Astrocyte (in vitro differentiated cells and primary cell): Measurements from ENCODE around the gene CDC42BPA. TPM values are rescaled to one million over a fixed set of nuclear protein-coding genes. Genes with fewer than 3 reads are reported as not detected.

Source experiments
- DNase-seq: peaks from one replicate; pipeline ENCODE4 v3.0.0-alpha.2; 2010; ENCODE audit warnings: low read depth
- FAIRE-seq: peaks from 2 replicates; lab custom pipeline; 2011; peaks lifted over from hg19 to GRCh38; lab: Jason Lieb, UNC
- H2AFZ ChIP-seq: 2 replicates; pipeline ENCODE4 v1.6.0; 2012; ENCODE audit warnings: low read depth, low read length, inconsistent platforms
- H3K27ac ChIP-seq: 2 replicates; pipeline ENCODE4 v1.5.1; 2011; ENCODE audit warnings: low read depth, low read length, inconsistent platforms
- H3K27me3 ChIP-seq: 2 replicates; pipeline ENCODE4 v1.6.0; 2011; ENCODE audit warnings: low read length, inconsistent platforms; ENCODE audit not compliant: insufficient read depth
- H3K36me3 ChIP-seq: 2 replicates; pipeline ENCODE4 v1.5.1; 2011; ENCODE audit warnings: low read length, inconsistent platforms; ENCODE audit not compliant: insufficient read depth
- H3K4me1 ChIP-seq: 2 replicates; pipeline ENCODE4 v1.5.1; 2011; ENCODE audit warnings: low read length, inconsistent platforms; ENCODE audit not compliant: insufficient read depth
- H3K4me2 ChIP-seq: 2 replicates; pipeline ENCODE4 v1.6.0; 2012; ENCODE audit warnings: low read length, inconsistent platforms
- H3K4me3 ChIP-seq: 2 replicates; pipeline ENCODE4 v1.5.1; 2011; ENCODE audit warnings: low read depth, mild to moderate bottlenecking, low read length, inconsistent platforms; ENCODE audit not compliant: insufficient read depth
- H3K79me2 ChIP-seq: 2 replicates; pipeline ENCODE4 v1.6.0; 2012; ENCODE audit warnings: mild to moderate bottlenecking, low read length, inconsistent platforms; ENCODE audit not compliant: insufficient read depth
- H3K9ac ChIP-seq: 2 replicates; pipeline ENCODE4 v1.6.0; 2012; ENCODE audit warnings: mild to moderate bottlenecking, low read length, inconsistent platforms
- H3K9me3 ChIP-seq: 2 replicates; pipeline ENCODE4 v1.5.1; 2012; ENCODE audit warnings: low read depth, mild to moderate bottlenecking, low read length, inconsistent platforms; ENCODE audit not compliant: insufficient read depth
- H4K20me1 ChIP-seq: 2 replicates; pipeline ENCODE4 v1.6.0; 2012; ENCODE audit warnings: low read length, inconsistent platforms; ENCODE audit not compliant: insufficient read depth
- H3K27ac Mint-ChIP-seq: one replicate; pipeline ENCODE4 v1.8.0; 2021; ENCODE audit warnings: mild to moderate bottlenecking, mixed read lengths; ENCODE audit not compliant: unreplicated experiment
- H3K27me3 Mint-ChIP-seq: one replicate; pipeline ENCODE4 v1.8.0; 2021; ENCODE audit warnings: low read depth, mixed read lengths; ENCODE audit not compliant: unreplicated experiment
- H3K36me3 Mint-ChIP-seq: one replicate; pipeline ENCODE4 v1.8.0; 2021; ENCODE audit warnings: low read depth, mixed read lengths; ENCODE audit not compliant: unreplicated experiment
- H3K4me1 Mint-ChIP-seq: one replicate; pipeline ENCODE4 v1.8.0; 2021; ENCODE audit warnings: low read depth, mixed read lengths; ENCODE audit not compliant: unreplicated experiment
- H3K4me3 Mint-ChIP-seq: one replicate; pipeline ENCODE4 v1.8.0; 2021; ENCODE audit warnings: mild to moderate bottlenecking, moderate library complexity, mixed read lengths; ENCODE audit not compliant: unreplicated experiment
- H3K9me3 Mint-ChIP-seq: one replicate; pipeline ENCODE4 v1.8.0; 2021; ENCODE audit warnings: mild to moderate bottlenecking, mixed read lengths; ENCODE audit not compliant: unreplicated experiment
- EZH2 ChIP-seq: IDR thresholded peaks from 2 replicates; pipeline ENCODE4 v1.6.1; 2012; ENCODE audit warnings: mild to moderate bottlenecking, low read length, inconsistent platforms; ENCODE audit not compliant: insufficient read depth
- total RNA-seq: library from RNA; stranded (reverse); gene quantifications from 2 replicates; pipeline ENCODE4 v1.2.1, GENCODE V29; 2021
- TF ChIP-seq, protein P1 (sequence below): IDR thresholded peaks from 2 replicates; pipeline ENCODE4 v1.5.1; 2011; ENCODE audit warnings: low read depth, mild to moderate bottlenecking, inconsistent platforms, low read length, moderate library complexity; ENCODE audit not compliant: insufficient read depth

CDC42BPA gene
- total RNA-seq, 1 donor from 2014 or later = 34.5 TPM

DNA sequence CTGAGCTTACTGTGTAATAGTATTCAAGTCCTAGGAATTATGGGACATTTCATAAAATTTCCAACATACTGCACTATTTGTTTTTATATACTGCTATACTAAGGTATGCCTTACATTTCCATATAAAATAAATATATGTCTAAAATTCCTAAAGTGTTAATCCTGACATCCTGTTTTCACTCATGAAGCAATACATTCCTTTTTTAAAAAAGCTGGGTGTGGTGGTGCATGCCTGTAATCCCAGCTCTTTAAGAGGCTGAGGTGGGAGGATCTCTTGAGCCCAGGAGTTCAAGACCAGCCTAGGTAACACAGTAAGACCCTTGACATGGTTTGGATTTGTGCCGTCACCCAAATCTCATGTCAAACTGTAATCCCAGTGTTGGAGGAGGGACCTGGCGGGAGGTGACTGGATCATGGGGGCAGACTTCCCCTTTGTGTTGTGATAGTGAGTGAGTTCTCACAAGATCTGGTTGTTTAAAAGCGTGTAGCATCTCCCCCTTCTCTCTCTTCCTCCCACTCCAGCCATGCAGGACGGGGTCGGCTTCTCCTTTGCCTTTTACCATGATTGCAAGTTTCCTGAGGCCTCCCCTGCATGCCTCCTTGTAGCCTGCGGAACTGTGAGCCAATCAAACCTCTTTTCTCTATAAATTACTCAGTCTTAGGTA is 5.8 kb downstream of the CDC42BPA start:
- Histone ChIP-seq H3K9me3 (no peaks in the 10 kb centered on the region), H3K27me3 (no peaks in the 10 kb centered on the region), H3K36me3 (no peaks in the 10 kb centered on the region), H3K4me1 (no peaks in the 10 kb centered on the region), H4K20me1 (peaks cover 64% of the 10 kb centered on the region), H3K9ac (no peak overlapping the region), H3K4me3 (no peak overlapping the region), H2AFZ (no peak overlapping the region), H3K4me2 (peak overlapping the region; percentile 21), H3K79me2 (peaks cover 98% of the 10 kb centered on the region), H3K27ac (no peak overlapping the region)
- H3K9me3 Mint-ChIP-seq = peaks cover 1% of the 10 kb centered on the region
- no peak for DNase-seq
- TF ChIP-seq EZH2 = no peak
- TF ChIP-seq, protein P1, sequence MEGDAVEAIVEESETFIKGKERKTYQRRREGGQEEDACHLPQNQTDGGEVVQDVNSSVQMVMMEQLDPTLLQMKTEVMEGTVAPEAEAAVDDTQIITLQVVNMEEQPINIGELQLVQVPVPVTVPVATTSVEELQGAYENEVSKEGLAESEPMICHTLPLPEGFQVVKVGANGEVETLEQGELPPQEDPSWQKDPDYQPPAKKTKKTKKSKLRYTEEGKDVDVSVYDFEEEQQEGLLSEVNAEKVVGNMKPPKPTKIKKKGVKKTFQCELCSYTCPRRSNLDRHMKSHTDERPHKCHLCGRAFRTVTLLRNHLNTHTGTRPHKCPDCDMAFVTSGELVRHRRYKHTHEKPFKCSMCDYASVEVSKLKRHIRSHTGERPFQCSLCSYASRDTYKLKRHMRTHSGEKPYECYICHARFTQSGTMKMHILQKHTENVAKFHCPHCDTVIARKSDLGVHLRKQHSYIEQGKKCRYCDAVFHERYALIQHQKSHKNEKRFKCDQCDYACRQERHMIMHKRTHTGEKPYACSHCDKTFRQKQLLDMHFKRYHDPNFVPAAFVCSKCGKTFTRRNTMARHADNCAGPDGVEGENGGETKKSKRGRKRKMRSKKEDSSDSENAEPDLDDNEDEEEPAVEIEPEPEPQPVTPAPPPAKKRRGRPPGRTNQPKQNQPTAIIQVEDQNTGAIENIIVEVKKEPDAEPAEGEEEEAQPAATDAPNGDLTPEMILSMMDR = no peak
- no peak overlapping the region for H3K27ac Mint-ChIP-seq
- H3K27me3 Mint-ChIP-seq = no peaks in the 10 kb centered on the region
- peaks cover 2% of the 10 kb centered on the region for H3K36me3 Mint-ChIP-seq
- FAIRE-seq = no peak
- H3K4me3 Mint-ChIP-seq = no peak overlapping the region
- H3K4me1 Mint-ChIP-seq = peaks cover 10% of the 10 kb centered on the region

DNA sequence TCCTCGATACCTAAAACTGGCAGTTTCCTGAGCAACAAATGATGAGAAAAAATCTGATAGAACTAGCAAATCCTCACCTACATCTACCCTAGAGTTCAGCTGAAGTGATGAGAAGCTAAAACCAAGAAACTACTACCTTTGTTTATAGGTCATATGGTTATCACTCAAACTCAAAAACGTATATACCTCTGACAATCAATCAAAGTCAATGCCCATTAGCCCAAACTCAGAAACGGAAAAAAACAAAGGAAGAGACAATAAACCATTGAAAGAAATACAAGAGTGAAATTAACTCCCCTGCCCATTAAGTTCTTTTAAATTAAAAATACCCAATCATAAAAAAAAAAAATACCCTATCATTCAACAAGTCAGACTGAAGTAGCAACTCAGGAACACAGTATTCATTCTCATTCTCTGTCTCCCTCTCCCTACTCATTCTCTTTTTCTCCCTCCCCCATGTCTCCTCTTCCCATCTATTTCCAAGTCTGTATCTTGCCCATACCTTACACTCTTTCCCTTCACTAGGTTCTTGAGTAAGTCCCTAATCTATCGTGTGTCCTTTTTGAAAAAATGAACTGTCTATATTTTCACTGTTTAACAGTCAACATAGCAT is 6.8 kb downstream of the CDC42BPA start:
- TF ChIP-seq, protein P1 = no peak
- TF ChIP-seq EZH2 = no peak
- Mint-ChIP-seq H3K9me3 (no peaks in the 10 kb centered on the region), H3K27me3 (no peaks in the 10 kb centered on the region), H3K27ac (no peak overlapping the region), H3K4me3 (no peak overlapping the region), H3K36me3 (peaks cover 2% of the 10 kb centered on the region), H3K4me1 (peaks cover 10% of the 10 kb centered on the region)
- Histone ChIP-seq H4K20me1 (peaks cover 59% of the 10 kb centered on the region), H3K36me3 (no peaks in the 10 kb centered on the region), H3K4me3 (no peak overlapping the region), H3K9me3 (no peaks in the 10 kb centered on the region), H3K4me2 (no peak overlapping the region), H3K9ac (no peak overlapping the region), H3K79me2 (peaks cover 97% of the 10 kb centered on the region), H3K27ac (no peak overlapping the region), H3K27me3 (no peaks in the 10 kb centered on the region), H3K4me1 (no peaks in the 10 kb centered on the region), H2AFZ (no peak overlapping the region)
- FAIRE-seq (peak; percentile 49), DNase-seq (no peak)
